Calu3 (cell line): ENCODE measurements around the gene RNF208. TPM values are rescaled to one million over a fixed set of nuclear protein-coding genes. Genes with fewer than 3 reads are reported as not detected.

Source experiments
- BruUV-seq: library from RNA; stranded (reverse); fragments of 400-500 nt; replicated peaks from 2 replicates; lab custom pipeline; 2021; lab: Mats Ljungman, UMichigan
- CTCF ChIA-PET: fragments of 300-600 bp; sonication (Branson Sonifier 250); formaldehyde crosslinking; loops from one replicate; lab custom pipeline; 2022; ENCODE audit warnings: antibody characterized with exemption; lab: Charles Lee
- DNase-seq: peaks from one replicate; pipeline ENCODE4 v3.0.0; 2022
- H3K27ac Mint-ChIP-seq: one replicate; pipeline ENCODE4 v1.8.0; 2022; ENCODE audit warnings: mixed read lengths; ENCODE audit not compliant: unreplicated experiment
- H3K27me3 Mint-ChIP-seq: one replicate; pipeline ENCODE4 v1.8.0; 2022; ENCODE audit warnings: mixed read lengths; ENCODE audit not compliant: unreplicated experiment
- H3K36me3 Mint-ChIP-seq: one replicate; pipeline ENCODE4 v1.8.0; 2022; ENCODE audit warnings: mild to moderate bottlenecking, moderate library complexity, mixed read lengths; ENCODE audit not compliant: insufficient read depth, unreplicated experiment
- H3K4me1 Mint-ChIP-seq: one replicate; pipeline ENCODE4 v1.8.0; 2022; ENCODE audit warnings: mild to moderate bottlenecking, low read depth, mixed read lengths; ENCODE audit not compliant: unreplicated experiment
- H3K4me3 Mint-ChIP-seq: one replicate; pipeline ENCODE4 v1.8.0; 2022; ENCODE audit warnings: mild to moderate bottlenecking, low read depth, moderate library complexity, mixed read lengths; ENCODE audit not compliant: unreplicated experiment
- H3K9me3 Mint-ChIP-seq: one replicate; pipeline ENCODE4 v1.8.0; 2022; ENCODE audit warnings: low read depth, mixed read lengths; ENCODE audit not compliant: unreplicated experiment
- CTCF ChIP-seq: fragments of 200-600 bp; IDR thresholded peaks from one replicate; pipeline ENCODE4 v1.8.0; 2022; ENCODE audit warnings: antibody characterized with exemption; ENCODE audit not compliant: unreplicated experiment
- intact Hi-C: fragments of 100-400 bp; cut with micrococcal nuclease; formaldehyde crosslinking; loops from one replicate; pipeline ENCODE4 v1.10.0; 2022; ENCODE audit not compliant: unreplicated experiment
- total RNA-seq: library from RNA; stranded (reverse); gene quantifications from 2 replicates; pipeline ENCODE4 v1.2.3, GENCODE V29; 2022

The RNF208 gene
- total RNA-seq, 1 experiment from 2014 or later: 10.1 TPM

GRCh38 chr9:137268538-137269201 lies 46.6 kb upstream of the RNF208 start:
- no TSS peak for BruUV-seq
- intact Hi-C loops: no loop called here
- Mint-ChIP-seq H3K9me3 (no peaks in the 10 kb centered on the region), H3K27me3 (no peaks in the 10 kb centered on the region), H3K27ac (no peak overlapping the region), H3K4me3 (no peak overlapping the region), H3K36me3 (peaks cover 44% of the 10 kb centered on the region), H3K4me1 (peaks cover 10% of the 10 kb centered on the region)
- CTCF ChIA-PET: no interaction called here
- TF ChIP-seq CTCF: no peak
- no peak for DNase-seq

GRCh38 chr9:137267933-137268355 lies 45.9 kb upstream of the RNF208 start:
- peaks cover 10% of the 10 kb centered on the region for H3K4me1 Mint-ChIP-seq
- no TSS peak for BruUV-seq
- H3K36me3 Mint-ChIP-seq: peaks cover 41% of the 10 kb centered on the region
- intact Hi-C loops: no loop called here
- DNase-seq: no peak
- no peaks in the 10 kb centered on the region for H3K27me3 Mint-ChIP-seq
- H3K4me3 Mint-ChIP-seq: no peak overlapping the region
- CTCF ChIA-PET: no interaction called here
- TF ChIP-seq CTCF: no peak
- no peaks in the 10 kb centered on the region for H3K9me3 Mint-ChIP-seq
- no peak overlapping the region for H3K27ac Mint-ChIP-seq

- Mint-ChIP-seq H3K36me3 (peaks cover 42% of the 10 kb centered on the region), H3K4me1 (peaks cover 13% of the 10 kb centered on the region), H3K9me3 (no peaks in the 10 kb centered on the region), H3K4me3 (no peak overlapping the region), H3K27ac (no peak overlapping the region), H3K27me3 (no peaks in the 10 kb centered on the region)
- CTCF ChIA-PET: interaction anchor here (0.6 kb wide), 1 partner anchor 38 kb away, joined by 3 read pairs; no protein-coding TSS in a partner anchor
- DNase-seq: no peak
- BruUV-seq: no TSS peak
- intact Hi-C loops: no loop called here
- no peak for TF ChIP-seq CTCF
Measured at GRCh38 chr9:137266585-137267453, 44.8 kb upstream of the RNF208 start.

- Mint-ChIP-seq H3K36me3 (peaks cover 44% of the 10 kb centered on the region), H3K27ac (no peak overlapping the region), H3K4me3 (no peak overlapping the region), H3K27me3 (no peaks in the 10 kb centered on the region), H3K4me1 (peaks cover 18% of the 10 kb centered on the region), H3K9me3 (no peaks in the 10 kb centered on the region)
- no peak for TF ChIP-seq CTCF
- BruUV-seq: no TSS peak
- intact Hi-C loops: no loop called here
- no peak for DNase-seq
- CTCF ChIA-PET: no interaction called here
Measured at GRCh38 chr9:137266162-137266527, 44.1 kb upstream of the RNF208 start.
